Urothelium cell line (cell line): ENCODE measurements around the gene INO80B.
"Not testable (repeated sequence)": the region's sequence is repeated elsewhere in the genome, so short reads cannot be mapped to it uniquely, and the experiment has no call there.

Source experiments
- DNase-seq: peaks from one replicate; pipeline ENCODE4 v3.0.0; 2011; ENCODE audit warnings: low spot score, mixed read lengths
- FAIRE-seq: peaks from 2 replicates; lab custom pipeline; 2011; peaks lifted over from hg19 to GRCh38; lab: Jason Lieb, UNC

The INO80B gene

DNA sequence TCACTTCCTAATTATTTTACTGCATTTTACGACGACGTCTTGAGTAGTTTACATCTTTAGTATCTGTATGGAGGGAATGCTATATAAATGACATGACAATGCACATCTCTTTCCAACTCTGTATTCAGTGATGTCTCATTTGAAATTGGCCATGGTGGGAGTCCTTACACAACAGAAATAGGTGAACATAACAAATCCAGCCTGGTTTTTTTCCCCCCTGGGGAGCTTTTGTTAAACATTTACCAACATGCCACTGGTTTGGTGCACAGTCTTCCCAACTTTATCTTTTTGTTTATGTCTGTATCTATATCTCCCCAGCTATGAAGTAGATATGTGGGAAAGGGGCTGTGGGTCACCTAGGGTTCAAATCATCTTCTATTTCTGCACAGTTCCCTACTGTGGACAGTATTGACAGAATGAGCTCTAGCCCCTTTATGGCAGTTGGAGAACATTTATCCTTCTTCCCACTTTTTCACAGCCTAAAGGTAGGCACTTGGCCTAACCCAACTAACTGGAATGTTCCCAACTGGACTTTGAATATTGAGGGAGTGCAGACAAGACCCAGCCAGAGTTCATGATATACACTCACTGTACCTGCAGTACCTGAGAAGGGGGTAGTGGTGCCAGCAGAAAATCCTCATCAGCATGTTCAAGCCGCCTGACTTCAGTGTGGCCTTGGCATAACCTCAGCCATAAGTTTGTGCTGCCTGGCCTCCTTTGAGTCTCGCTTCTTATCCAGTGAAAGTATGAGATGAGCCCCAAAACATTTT is 7.5 kb upstream of the INO80B start:
- DNase-seq, result no peak
- no peak for FAIRE-seq

DNA sequence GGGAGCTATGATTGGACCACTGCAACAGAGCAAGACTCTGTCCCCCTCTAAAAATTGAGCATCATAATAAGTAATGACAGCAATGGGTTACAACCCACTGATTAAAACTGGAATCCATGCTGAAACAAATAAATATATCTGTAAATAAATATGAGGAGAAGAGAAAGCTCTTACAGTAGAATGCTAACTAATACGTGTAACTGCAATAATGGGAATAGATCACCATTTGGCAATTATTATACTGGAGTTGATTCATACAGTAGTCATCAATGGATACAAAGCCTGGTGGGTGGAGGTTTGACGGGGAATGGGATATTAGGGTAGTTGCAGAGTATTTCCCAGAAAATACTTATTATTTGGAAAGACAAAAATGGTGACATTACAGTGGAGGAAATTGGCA is 6.1 kb upstream of the INO80B start:
- no peak for FAIRE-seq
- DNase-seq, result no peak

DNA sequence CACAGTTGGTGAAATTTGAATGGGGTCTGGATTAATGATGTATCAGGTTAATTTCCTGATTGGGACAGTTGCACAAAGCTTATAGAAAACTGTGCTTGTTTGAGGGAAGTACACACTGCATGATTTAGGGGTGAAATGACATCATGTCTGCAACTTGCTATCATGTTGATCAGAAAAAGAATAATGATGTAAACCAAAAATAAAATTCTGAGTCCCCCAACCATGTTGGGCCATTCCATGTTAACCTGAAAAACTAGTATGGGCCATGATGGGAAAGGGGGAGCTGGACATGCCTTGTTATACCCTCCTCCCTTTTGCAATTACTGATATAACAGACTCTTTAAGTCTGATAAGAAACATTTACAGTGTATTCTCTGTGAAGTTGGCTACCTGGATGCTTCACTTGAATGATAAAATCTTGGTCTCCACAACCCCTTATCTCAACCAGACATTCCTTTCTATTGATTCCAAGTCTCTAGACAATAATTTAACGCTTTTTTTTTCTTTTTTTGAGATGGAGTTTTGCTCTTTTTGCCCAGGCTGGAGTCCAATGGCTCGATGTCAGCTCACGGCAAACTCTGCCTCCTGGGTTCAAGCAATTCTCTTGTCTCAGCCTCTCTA is 4.2 kb upstream of the INO80B start:
- FAIRE-seq, result no peak
- no peak for DNase-seq

DNA sequence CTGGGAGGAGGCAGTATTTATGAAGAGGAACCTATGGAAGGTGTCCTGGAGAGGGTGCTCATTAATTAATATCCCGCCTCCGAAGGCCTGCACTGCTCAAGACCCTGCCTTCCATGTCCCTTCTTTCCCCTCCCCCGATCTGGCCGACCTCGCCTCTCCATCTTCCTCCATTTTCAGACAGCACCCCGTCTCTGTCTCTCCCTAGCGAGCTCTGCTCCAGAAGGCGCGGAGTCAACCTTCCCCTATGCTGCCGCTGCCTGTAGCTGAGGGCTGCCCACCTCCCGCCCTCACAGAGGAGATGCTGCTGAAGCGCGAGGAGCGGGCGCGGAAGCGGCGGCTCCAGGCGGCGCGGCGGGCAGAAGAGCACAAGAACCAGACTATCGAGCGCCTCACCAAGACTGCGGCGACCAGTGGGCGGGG is 2.3 kb downstream of the INO80B start:
- FAIRE-seq, result no peak

DNA sequence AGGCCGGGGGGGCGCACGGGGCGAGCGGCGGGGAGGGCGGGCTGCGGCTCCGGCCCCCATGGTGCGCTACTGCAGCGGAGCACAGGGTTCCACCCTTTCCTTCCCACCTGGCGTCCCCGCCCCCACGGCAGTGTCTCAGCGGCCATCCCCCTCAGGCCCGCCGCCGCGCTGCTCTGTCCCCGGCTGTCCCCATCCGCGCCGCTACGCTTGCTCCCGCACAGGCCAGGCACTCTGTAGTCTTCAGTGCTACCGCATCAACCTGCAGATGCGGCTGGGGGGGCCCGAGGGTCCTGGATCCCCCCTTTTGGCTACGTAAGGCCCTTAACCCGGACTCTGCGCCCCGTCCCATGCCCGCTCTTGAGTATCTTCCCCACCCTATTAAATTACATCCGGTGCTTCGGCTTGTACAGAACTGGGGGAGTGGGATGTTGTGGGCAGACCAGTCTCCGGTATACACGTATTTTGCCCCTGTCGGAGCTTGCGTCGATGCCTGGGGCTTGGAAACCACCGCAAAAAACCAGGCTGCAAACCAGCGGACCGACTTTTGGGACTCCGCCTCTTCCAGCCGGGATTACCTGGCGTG is 2.8 kb downstream of the INO80B start:
- DNase-seq, result peak; percentile 73
- FAIRE-seq, result peak; percentile 55

More for the DNA sequence above, 2.3 kb downstream of the INO80B start:
- DNase-seq, result no peak

DNA sequence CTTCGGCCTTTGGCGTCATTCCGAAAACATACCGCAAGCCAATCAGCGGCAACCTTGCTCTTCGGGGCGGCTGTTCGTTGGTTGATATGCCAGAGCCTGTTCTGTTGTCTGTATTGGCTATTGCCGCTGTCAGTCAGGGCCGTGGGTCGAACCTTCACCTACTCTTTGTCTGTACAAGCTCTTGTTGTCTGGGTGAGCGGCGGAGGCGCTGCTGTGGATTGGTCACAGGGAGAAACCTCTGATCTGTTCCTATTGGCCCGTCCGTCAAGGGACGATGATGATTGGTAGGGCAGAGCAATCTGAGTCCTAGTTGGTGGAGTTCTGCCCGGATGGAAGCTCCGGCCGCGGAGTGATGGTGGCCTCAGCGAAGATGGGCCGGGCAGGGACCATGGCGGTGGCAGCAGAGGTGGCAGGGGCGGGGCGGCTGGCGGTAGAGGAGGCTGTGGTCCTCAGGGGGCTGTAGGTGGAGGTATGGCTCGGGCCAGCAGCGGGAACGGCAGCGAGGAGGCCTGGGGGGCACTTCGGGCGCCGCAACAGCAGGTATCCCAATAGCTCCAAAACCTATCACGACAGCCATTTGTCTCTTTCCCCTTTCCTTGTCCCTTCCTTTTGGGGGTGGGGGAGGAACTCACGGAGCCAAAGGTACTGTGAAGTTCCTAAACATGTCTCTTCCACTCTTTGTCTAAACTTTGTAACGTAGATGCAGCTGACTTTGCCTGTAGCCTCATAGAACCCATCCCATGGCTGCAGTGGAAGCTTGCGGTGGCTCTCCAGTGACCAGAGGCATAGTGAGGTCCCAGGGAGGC is 3.4 kb downstream of the INO80B start, which contains the start of gene WBP1:
Gene WBP1 (plus strand): TSS at position 307 of the 806 bp plus-strand sequence. CDS start 165 bp downstream, at position 472.
- DNase-seq (peak; percentile 99), FAIRE-seq (peak; percentile 72)

DNA sequence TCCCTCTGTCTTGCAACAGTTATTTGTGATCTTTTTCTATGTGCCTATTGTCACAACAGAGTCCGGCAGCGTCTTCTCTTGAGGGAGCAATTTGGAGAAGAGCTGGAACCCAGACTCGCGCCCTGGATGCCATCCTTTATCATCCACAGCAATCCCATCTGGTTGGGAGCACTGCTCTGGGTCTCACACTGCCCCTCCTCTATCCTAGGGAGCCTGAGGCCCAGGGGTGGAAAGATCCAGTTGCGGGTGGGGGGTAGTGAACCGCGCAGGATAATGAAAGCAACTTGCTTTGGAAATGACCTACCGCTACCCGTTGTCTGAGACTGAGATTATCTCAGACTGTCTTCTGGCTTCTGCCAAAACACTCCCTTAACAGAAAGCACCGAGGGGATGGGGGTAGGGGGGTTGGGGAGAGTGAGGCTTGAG is 4.1 kb downstream of the INO80B start:
- FAIRE-seq (no peak), DNase-seq (no peak)

DNA sequence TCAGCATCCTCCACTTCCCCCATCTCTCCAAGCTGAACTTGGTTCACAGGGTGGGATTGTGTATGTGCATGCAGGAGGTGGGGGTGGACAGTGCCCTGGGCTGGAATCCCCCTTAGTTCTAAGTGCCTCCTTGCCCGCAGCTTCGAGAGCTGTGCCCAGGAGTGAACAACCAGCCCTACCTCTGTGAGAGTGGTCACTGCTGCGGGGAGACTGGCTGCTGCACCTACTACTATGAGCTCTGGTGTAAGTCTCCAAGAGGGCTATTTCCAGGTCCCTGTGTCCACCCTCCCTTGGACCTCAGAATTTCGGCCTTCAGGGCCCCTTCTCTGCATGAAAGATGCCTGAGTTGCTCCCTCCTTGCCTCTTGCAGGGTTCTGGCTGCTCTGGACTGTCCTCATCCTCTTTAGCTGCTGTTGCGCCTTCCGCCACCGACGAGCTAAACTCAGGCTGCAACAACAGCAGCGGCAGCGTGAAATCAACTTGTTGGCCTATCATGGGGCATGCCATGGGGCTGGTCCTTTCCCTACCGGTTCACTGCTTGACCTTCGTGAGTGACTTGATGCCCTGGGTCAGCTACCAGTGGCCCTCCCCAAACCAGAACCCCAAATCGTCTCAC is 4.7 kb downstream of the INO80B start:
- DNase-seq, FAIRE-seq: not testable (repeated sequence)

DNA sequence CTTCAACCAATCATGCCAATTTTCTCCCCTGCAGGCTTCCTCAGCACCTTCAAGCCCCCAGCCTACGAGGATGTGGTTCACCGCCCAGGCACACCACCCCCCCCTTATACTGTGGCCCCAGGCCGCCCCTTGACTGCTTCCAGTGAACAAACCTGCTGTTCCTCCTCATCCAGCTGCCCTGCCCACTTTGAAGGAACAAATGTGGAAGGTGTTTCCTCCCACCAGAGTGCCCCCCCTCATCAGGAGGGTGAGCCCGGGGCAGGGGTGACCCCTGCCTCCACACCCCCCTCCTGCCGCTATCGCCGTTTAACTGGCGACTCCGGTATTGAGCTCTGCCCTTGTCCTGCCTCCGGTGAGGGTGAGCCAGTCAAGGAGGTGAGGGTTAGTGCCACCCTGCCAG is 5.3 kb downstream of the INO80B start:
- not testable (repeated sequence) for FAIRE-seq, DNase-seq

DNA sequence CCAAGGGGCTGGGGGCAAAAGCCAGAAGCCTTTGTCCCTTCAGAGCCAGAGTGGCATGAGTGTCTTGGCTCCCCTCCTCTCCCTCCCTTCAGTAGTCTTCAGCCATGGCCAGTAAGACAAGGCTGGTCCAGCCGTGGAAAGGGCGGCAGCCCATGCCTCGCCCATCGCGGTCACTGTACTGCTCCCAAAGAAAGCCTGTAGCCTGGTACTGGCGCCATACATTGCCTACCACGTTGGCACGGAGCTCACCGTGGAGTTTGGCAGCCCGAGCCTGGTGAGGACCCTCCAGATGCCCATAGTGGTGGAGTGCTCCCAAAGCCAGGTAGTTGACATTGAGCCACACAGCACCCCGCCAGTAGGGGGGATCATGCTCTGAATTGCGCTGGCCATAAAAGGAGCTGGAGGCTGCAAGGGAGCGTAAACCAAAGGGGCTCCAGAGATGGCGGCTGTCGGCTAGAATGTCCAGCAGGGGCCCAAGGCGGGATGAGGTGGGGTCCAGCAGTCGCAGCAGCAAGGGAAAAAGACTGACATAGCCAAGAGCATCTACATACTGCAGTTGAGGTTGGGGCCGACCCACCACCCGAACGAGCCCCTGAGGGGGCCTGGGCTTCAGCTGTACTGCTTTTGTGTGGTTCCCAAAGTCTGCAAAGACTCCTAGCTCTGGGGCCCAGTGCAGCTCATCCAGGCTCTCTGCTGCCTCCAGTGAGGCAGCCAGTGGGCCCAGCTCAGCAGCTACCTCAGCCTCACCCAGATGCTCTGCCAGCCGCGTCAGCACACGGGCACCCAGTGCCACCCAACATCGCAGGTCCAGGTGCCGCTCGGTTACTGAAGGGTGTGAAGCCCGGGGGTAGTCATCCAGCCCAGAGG is 6.5 kb downstream of the INO80B start:
- DNase-seq, result no peak
- FAIRE-seq, result no peak

DNA sequence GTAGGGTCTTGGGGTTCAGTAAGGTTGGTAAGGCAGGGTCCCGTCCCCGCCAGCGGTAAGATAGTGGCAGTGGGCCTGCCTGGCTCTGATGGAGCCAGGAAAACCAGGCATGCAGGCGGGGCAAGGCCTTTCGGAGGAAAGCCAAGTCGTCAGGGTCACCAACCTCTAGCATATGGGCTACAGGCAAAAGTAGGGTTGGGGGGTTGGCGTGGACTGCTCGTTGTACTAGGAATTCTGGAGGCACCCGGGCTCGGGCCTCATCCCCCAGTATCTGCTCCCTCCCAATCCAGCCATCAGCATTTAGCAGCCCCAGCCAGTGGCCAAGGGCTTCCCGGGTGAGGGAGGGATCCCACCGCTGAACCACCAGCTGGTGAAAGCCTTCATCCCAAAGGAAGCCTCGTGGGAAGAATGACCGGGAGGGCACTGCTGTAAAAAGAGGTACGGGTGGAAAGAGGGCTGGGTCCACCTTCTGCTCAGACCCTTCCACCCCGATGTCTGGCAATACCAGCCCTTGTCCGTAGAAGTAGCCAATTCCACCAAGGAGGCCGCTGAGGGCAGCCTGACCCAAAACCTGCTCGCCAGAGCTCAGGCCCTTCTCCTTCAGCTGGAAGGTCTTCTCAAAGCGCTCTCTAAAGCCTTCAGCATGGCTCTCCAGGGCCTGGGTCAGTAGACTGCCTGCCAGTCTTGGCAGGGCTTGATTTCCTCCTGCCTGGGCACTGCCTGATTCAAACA is 7.3 kb downstream of the INO80B start:
- FAIRE-seq (no peak), DNase-seq (no peak)

DNA sequence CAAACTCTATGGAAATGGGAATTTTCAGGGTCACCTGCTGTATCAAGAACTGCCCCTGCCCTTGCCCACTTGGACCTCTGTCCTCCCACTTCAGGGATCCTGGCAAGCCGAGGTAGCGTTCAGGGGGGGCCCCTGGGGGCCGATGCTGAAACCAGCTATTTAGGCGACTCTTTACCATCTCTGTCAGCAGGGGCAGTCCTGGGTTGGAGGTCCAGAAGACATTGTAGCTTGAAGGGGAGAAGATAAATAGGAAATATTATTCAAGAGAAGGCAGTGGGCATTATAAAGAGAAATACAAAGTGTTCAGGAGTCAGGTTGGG is 7.9 kb downstream of the INO80B start:
- DNase-seq, result no peak
- no peak for FAIRE-seq

DNA sequence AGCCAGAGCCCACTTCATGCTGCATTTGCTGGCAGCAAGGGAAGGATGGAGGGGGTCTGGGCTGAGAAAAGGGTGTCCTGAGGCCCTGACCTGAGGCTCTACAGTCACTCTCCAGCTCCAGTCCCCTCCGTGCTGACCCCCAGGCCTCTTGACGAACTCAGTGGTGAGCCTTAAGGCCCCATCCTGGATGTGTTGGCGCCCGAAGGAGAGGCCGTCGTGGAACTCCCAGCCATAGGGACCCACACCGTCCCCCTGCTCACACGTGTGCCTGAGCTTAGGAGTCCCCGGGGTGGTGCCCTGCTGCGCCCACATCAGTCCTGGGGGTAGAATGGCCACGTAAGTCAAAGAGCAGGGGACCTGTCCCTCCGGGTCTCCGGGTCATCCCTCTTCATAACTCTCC is 9.5 kb downstream of the INO80B start:
- DNase-seq, result no peak
- no peak for FAIRE-seq

DNA sequence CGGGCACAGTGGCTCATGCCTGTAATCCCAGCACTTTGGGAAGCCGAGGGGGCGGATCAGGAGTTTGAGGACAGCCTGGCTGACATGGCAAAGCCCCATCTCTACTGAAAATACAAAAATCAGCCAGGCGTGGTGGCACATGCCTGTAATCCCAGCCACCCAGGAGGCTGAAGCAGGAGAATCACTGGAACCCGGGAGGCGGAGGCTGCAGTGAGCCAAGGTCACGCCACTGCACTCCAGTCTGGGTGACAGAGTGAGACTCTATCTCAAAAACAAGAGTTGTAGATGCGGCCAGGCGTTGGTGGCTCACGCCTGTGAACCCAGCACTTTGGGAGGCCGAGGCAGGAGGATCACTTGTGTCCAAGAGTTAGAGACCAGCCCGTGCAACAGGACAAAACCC is 15.9 kb downstream of the INO80B start:
- not testable (repeated sequence) for FAIRE-seq, DNase-seq

DNA sequence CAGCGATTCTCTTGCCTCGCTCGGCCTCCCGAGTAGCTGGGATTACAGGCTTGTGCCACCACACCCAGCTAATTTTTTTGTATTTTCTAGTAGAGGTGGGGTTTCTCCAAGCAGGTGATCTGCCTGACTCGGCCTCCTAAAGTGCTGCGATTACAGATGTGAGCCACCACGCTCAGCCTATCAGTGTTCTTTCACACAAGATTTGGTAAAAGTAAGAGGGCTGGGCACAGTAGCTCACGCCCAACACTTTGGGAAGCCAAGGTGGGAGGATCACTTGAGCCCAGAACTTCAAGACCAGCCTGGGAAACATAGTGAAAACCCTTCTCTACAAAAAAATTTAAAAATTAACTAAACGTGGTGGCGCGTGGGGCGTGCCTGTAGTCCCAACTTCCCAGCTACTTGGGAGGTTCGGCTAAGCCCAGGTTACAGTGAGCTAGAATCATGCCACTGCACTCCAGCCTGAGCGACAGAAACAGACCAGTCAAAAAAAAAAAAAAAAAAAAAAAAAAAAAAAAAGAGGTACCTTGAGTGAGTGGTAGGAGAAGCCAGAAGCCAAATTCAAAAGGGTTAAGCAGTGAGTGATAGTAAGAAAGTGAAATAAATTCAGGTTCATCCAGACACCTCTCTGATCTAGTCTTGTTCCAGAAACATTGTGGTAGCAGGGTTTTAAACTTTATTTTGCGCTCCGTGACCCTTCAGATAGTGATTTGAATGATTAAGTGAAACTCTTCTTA is 16.6 kb downstream of the INO80B start:
- DNase-seq (no peak), FAIRE-seq (no peak)

DNA sequence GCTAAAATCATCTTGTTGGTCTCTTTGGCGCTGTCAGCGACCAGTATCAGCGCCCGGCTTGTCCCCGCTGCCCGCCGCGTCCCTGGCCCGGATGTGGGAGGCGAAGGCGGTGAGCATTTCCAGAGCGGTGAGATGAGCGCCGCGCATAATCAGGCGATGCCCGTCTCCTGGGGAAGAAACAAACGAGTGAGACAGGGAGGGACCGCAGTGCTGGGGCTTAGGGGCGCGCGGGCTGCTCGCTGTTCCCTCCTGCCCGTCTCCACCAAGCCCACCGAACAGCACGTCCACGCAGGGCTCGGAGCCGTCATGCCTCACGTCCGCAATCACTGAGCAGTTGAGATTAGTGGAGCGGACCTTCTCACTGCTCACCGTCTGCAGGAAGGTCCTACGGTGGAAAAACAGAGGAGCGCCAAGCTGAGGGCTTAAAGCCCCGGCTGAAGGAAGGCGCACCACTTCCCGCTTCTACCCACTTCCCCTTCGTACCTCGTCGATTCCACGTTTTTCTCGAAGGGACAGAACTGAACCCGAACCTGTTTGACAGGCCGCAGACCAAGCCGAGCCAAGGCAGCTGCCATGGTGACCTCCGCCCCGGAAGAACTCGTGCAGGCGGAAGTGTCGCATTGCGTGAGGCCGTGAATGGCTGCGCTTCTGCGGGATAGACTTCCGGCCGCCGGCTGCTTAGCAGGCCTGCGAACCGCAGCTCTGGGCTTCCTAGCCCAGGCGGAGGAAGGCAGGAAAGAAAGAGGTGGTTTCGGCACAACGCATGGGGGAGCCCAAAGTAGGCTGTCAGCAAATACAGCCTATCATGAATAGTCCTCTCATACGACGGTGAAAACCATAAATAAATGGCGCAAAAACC is 17.4 kb downstream of the INO80B start, which contains the start of gene MRPL53:
Gene MRPL53 (minus strand): TSS at position 595 of the 859 bp plus-strand sequence. CDS start 20 bp downstream, at position 575.
- FAIRE-seq (peak; percentile 85), DNase-seq (peak; percentile 92)

DNA sequence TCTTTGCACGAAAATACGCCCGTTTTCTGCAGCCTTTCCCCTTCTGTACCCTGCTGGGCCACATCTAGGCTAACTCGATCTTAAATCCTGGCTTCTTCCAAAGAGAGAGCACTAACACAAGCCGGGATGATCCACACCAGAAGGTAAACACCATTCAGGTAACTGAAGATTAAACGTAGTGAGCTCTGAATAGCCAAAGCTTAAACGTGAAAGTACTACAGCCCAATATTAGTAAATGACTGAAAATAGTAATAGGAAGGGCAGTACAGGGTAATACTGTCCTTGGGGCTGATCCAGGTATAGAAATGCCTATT is 18.0 kb downstream of the INO80B start:
- FAIRE-seq, result no peak
- DNase-seq, result no peak

DNA sequence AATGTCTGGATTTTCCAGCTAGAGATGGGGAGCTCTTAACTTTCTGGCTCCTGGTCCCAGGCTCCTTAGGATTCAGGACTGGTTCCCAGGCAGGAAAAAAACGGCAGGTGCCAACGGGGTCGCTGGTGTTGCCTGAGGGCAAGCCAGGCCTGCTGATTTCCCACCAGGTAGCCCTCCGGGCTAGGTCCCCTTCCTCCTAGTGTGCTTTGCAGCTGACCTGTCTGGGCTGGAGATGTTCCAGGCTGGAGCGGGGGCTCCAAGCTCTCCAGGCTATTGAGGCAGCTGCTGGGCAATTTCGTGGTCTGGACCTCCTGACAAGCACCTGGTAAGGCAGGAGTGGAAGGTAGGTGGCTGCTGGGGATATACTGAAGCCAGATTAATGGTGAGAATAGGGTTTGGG is 19.6 kb downstream of the INO80B start:
- no peak for FAIRE-seq
- no peak for DNase-seq
